ENCODE results near the gene ACSL6.

DNA sequence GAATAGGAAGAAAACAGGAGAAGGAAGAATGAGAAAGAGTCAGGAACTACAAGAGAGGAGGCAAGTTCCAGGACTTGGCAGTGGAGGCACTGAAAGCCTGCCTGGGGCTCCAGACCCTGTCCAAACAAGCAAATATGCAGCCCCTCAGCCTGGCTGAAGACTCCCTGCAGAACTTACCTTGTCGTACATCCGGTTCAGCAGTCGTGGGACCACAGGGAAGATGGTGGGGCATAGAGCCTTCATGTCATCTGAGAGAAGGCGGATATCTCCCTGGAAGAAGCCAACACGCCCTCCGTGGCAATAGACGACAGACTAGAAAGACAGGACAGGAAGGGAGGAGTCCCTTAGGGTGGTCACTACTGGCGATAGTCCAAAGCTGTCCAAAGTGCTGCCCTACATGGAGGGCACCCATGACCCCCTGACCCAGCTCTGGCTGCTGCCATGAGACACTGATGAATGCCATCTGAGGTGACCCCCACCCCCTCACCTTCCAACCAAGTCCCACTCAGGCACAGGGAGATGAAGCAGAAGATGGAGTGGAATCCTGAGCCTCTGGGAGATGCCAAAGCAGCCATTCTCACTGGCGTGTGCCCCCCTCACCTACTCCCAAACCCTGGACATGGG lies 38.3 kb downstream of the ACSL6 start:
- TF ChIP-seq, protein P1, sequence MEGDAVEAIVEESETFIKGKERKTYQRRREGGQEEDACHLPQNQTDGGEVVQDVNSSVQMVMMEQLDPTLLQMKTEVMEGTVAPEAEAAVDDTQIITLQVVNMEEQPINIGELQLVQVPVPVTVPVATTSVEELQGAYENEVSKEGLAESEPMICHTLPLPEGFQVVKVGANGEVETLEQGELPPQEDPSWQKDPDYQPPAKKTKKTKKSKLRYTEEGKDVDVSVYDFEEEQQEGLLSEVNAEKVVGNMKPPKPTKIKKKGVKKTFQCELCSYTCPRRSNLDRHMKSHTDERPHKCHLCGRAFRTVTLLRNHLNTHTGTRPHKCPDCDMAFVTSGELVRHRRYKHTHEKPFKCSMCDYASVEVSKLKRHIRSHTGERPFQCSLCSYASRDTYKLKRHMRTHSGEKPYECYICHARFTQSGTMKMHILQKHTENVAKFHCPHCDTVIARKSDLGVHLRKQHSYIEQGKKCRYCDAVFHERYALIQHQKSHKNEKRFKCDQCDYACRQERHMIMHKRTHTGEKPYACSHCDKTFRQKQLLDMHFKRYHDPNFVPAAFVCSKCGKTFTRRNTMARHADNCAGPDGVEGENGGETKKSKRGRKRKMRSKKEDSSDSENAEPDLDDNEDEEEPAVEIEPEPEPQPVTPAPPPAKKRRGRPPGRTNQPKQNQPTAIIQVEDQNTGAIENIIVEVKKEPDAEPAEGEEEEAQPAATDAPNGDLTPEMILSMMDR (IDR thresholded peaks at IDR 0.05): no peak
- no peak for TF ChIP-seq ZFX (IDR thresholded peaks at IDR 0.05; ENCODE audit: borderline replicate concordance)
